GM12878 (cell line): ENCODE data around the gene NCBP1. TPM values are rescaled to one million over a fixed set of nuclear protein-coding genes. Genes with fewer than 3 reads are reported as not detected.

Experiments used
- ATAC-seq: fragments of 200-7000 bp; cut with Tn5 transposase; 3 replicates; pipeline ENCODE4 v1.9.1; 2020; ENCODE audit warnings: mild to moderate bottlenecking, moderate library complexity
- BruUV-seq: library from RNA; stranded (reverse); fragments of 400-500 nt; replicated peaks from 2 replicates; lab custom pipeline; 2021; lab: Mats Ljungman, UMichigan
- CTCF ChIA-PET: fragments of 300-600 bp; sonication (Branson Sonifier 250); formaldehyde crosslinking; extraction: SDS; loops from one replicate; lab custom pipeline; 2021; ENCODE audit warnings: inconsistent platforms; lab: Yijun Ruan, JAX
- POLR2A ChIA-PET: fragments of 350-600 bp; formaldehyde crosslinking; extraction: SDS; loops from one replicate; lab custom pipeline; 2021; ENCODE audit warnings: inconsistent platforms; lab: Charles Lee
- RAD21 ChIA-PET: fragments of 300-600 bp; sonication (Branson Sonifier 250); formaldehyde crosslinking; loops from one replicate; lab custom pipeline; 2023; ENCODE audit warnings: antibody characterized with exemption; ENCODE audit not compliant: unreplicated experiment; lab: Charles Lee
- SMC1A ChIA-PET: fragments of 300-600 bp; sonication (Branson Sonifier 250); formaldehyde crosslinking; loops from one replicate; lab custom pipeline; 2023; ENCODE audit not compliant: unreplicated experiment, uncharacterized antibody; lab: Charles Lee
- DNase-seq: peaks from one replicate; pipeline ENCODE4 v3.0.0-alpha.2; 2011; ENCODE audit warnings: low read depth, low spot score
- FAIRE-seq: peaks from 3 replicates; lab custom pipeline; 2011; peaks lifted over from hg19 to GRCh38; lab: Jason Lieb, UNC
- H2AFZ ChIP-seq: 2 replicates; pipeline ENCODE4 v1.6.0; 2011; ENCODE audit warnings: low read depth, low read length, control low read depth; ENCODE audit not compliant: control insufficient read depth
- H3K27ac ChIP-seq: 2 replicates; pipeline ENCODE4 v1.5.1; 2011; ENCODE audit warnings: control low read depth; ENCODE audit not compliant: control insufficient read depth, insufficient read depth
- H3K27me3 ChIP-seq, 2 experiments: replicated peaks in 1 of 2; 2 replicates each; pipeline versions ENCODE4 v1.6.0 to v1.6.1; 2011; ENCODE audit warnings: low read length in 1 of 2; ENCODE audit not compliant: control insufficient read depth in 2 of 2, insufficient read depth in 2 of 2
- H3K36me3 ChIP-seq, 2 experiments: 2 replicates each; pipeline ENCODE4 v1.5.1; 2011; ENCODE audit warnings: low read length in 1 of 2; ENCODE audit not compliant: control insufficient read depth in 2 of 2, insufficient read depth in 2 of 2
- H3K4me1 ChIP-seq: 2 replicates; pipeline ENCODE4 v1.6.1; 2011; ENCODE audit warnings: mild to moderate bottlenecking, low read length, moderate library complexity, mixed read lengths; ENCODE audit not compliant: control insufficient read depth, insufficient read depth
- H3K4me2 ChIP-seq: 2 replicates; pipeline ENCODE4 v1.6.0; 2011; ENCODE audit warnings: control low read depth; ENCODE audit not compliant: control insufficient read depth, insufficient read depth
- H3K4me3 ChIP-seq: fragments of 200-600 bp; sonication (generic); 2 replicates; pipeline ENCODE4 v1.5.1; 2016
- H3K79me2 ChIP-seq: 2 replicates; pipeline ENCODE4 v1.6.0; 2011; ENCODE audit warnings: low read length; ENCODE audit not compliant: control insufficient read depth, insufficient read depth
- H3K9ac ChIP-seq: 2 replicates; pipeline ENCODE4 v1.8.0; 2011; ENCODE audit warnings: low read length, control low read depth, mixed read lengths; ENCODE audit not compliant: control insufficient read depth, insufficient read depth
- H3K9me3 ChIP-seq: replicated peaks from 3 replicates; pipeline ENCODE4 v1.5.1; 2011; ENCODE audit warnings: mild to moderate bottlenecking, low read length; ENCODE audit not compliant: control insufficient read depth, insufficient read depth
- H4K20me1 ChIP-seq: 2 replicates; pipeline ENCODE4 v1.6.0; 2011; ENCODE audit not compliant: control insufficient read depth, insufficient read depth
- ASH2L ChIP-seq: fragments of 300-600, 200-600 bp; sonication (generic); IDR thresholded peaks from 2 replicates; pipeline ENCODE4 v1.6.1; 2017; ENCODE audit warnings: low read depth, mild to moderate bottlenecking, borderline replicate concordance
- ATF7 ChIP-seq: fragments of 450-650 bp; IDR thresholded peaks from 2 replicates; pipeline ENCODE4 v1.6.1; 2016; ENCODE audit warnings: low read depth, mild to moderate bottlenecking
- EGR1 ChIP-seq, 2 experiments: IDR thresholded peaks; 1 replicate in 1 of 2; 2 replicates in 1 of 2; pipeline ENCODE4 v1.6.1; 2011 to 2012; ENCODE audit warnings: low read depth in 2 of 2, low read length in 2 of 2, borderline replicate concordance in 1 of 2, mild to moderate bottlenecking in 1 of 2, moderate library complexity in 1 of 2
- IKZF2 ChIP-seq, 2 experiments: fragments of 450-650 bp; IDR thresholded peaks; 2 replicates each; pipeline ENCODE4 v1.6.1; 2017; ENCODE audit warnings: mild to moderate bottlenecking in 2 of 2, moderate library complexity in 2 of 2
- MXI1 ChIP-seq: fragments of 150-350 bp; IDR thresholded peaks from 2 replicates; pipeline ENCODE4 v1.6.1; 2011; ENCODE audit warnings: low read depth, mild to moderate bottlenecking, inconsistent platforms, low read length, improper control_type of control experiment
- NR2F1 ChIP-seq: fragments of 450-650 bp; conservative IDR thresholded peaks from 2 replicates; pipeline ENCODE4 v1.6.1; 2017; ENCODE audit warnings: mild to moderate bottlenecking
- SUPT20H ChIP-seq: IDR thresholded peaks from 2 replicates; pipeline ENCODE4 v1.6.1; 2011; ENCODE audit warnings: low read depth, mild to moderate bottlenecking, low read length, moderate library complexity, borderline replicate concordance; ENCODE audit not compliant: control insufficient read depth
- TARDBP ChIP-seq: IDR thresholded peaks from 2 replicates; pipeline ENCODE4 v1.6.1; 2016; ENCODE audit warnings: borderline replicate concordance
- ZNF217 ChIP-seq: fragments of 450-650 bp; IDR thresholded peaks from 2 replicates; pipeline ENCODE4 v1.6.1; 2017; ENCODE audit warnings: antibody characterized with exemption, mild to moderate bottlenecking
- ZNF24 ChIP-seq: fragments of 450-650 bp; IDR thresholded peaks from 2 replicates; pipeline ENCODE4 v1.6.1; 2017; ENCODE audit warnings: antibody characterized with exemption, mild to moderate bottlenecking
- ZZZ3 ChIP-seq: IDR thresholded peaks from 2 replicates; pipeline ENCODE4 v1.6.1; 2011; ENCODE audit warnings: low read depth; ENCODE audit not compliant: control insufficient read depth, insufficient read length
- WGBS: methylation state at CpG from one replicate; pipeline ENCODE4 v1.1.6; 2016; ENCODE audit warnings: low lambda C conversion rate; ENCODE audit not compliant: insufficient replicate concordance, insufficient coverage; ENCODE audit errors: missing lambda C conversion rate; 5-methylcytosine and 5-hydroxymethylcytosine counted together
- in situ Hi-C: fragments of 300-500 bp; cut with MboI; formaldehyde crosslinking; loops from 9 replicates; pipeline ENCODE4 v1.14.3; 2018; ENCODE audit warnings: mixed read lengths
- intact Hi-C: fragments of 100-400 bp; cut with micrococcal nuclease; formaldehyde crosslinking; loops from one replicate; pipeline ENCODE4 v1.14.2; 2022; ENCODE audit not compliant: unreplicated experiment
- polyA plus RNA-seq, 11 experiments: library from polyadenylated mRNA; depleted of rRNA in 4 of 11; unstranded in 6 of 11; stranded (reverse) in 5 of 11; fragments of >200 nt; fragmentation: Nextera tagmentation in 4 of 11; fragmentation: Illumina TruSeq in 1 of 11; extraction: Ambion mirVana in 4 of 11; extraction: Trizol in 1 of 11; gene quantifications; 1 replicate in 1 of 11; 2 replicates in 10 of 11; pipeline versions ENCODE4 v1.2.1 to v1.2.3, GENCODE V29; 2011 to 2016; ENCODE audit warnings: inconsistent platforms in 2 of 11, missing spikeins in 2 of 11, low read depth in 1 of 11
- total RNA-seq, 4 experiments: library from RNA; depleted of rRNA in 3 of 4; stranded (reverse); fragments of >200 nt in 3 of 4; fragmentation: Illumina TruSeq in 1 of 4; extraction: Trizol in 1 of 4; gene quantifications; 2 replicates each; pipeline versions ENCODE4 v1.2.1 to v1.2.3, GENCODE V29; 2013 to 2021
- TF ChIP-seq, protein P1 (sequence below): IDR thresholded peaks from 2 replicates; pipeline ENCODE4 v1.6.1; 2011; ENCODE audit warnings: mild to moderate bottlenecking, low read depth, low read length, moderate library complexity; ENCODE audit not compliant: insufficient replicate concordance
- TF ChIP-seq, protein P2 (sequence below): fragments of 450-650 bp; conservative IDR thresholded peaks from 2 replicates; pipeline ENCODE4 v1.6.1; 2017; ENCODE audit warnings: mild to moderate bottlenecking, moderate library complexity
- TF ChIP-seq, protein P3 (sequence below): fragments of 150-350 bp; IDR thresholded peaks from 2 replicates; pipeline ENCODE4 v1.6.1; 2014; ENCODE audit warnings: mild to moderate bottlenecking, low read depth, low read length

NCBP1 gene
- total and polyA plus RNA-seq, 10 of the 15 experiments (the other 5 are each of a cell fraction or from before 2014, with no cell fraction given) = 14.7 to 70.9 (median 36.0) TPM

DNA sequence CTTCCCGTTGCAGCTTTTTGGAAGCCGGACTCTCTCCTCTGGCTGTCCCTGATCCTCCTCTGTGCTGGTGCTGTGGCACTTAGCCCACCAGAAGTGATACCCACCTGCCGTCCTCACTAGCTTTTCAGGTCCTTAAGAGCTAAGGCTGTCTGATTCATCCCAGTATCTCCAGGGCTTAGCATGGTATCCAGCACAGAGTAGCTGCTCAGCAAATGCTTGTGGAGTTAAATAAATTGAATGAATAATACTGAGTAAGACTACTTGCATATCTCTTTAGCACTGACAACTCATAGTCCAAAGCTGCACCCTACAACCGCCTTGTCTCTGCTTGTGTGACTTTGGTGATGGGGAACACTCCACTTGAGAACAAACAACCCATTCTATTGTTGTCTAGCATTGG is 71.2 kb downstream of the NCBP1 start (continued):
- TF ChIP-seq, protein P1, sequence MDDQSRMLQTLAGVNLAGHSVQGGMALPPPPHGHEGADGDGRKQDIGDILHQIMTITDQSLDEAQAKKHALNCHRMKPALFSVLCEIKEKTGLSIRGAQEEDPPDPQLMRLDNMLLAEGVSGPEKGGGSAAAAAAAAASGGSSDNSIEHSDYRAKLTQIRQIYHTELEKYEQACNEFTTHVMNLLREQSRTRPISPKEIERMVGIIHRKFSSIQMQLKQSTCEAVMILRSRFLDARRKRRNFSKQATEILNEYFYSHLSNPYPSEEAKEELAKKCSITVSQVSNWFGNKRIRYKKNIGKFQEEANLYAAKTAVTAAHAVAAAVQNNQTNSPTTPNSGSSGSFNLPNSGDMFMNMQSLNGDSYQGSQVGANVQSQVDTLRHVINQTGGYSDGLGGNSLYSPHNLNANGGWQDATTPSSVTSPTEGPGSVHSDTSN = no peak
- TF ChIP-seq ATF7 (no peak), SUPT20H (no peak), ZZZ3 (no peak), MXI1 (no peak), ASH2L (no peak)
- TF ChIP-seq, protein P2, sequence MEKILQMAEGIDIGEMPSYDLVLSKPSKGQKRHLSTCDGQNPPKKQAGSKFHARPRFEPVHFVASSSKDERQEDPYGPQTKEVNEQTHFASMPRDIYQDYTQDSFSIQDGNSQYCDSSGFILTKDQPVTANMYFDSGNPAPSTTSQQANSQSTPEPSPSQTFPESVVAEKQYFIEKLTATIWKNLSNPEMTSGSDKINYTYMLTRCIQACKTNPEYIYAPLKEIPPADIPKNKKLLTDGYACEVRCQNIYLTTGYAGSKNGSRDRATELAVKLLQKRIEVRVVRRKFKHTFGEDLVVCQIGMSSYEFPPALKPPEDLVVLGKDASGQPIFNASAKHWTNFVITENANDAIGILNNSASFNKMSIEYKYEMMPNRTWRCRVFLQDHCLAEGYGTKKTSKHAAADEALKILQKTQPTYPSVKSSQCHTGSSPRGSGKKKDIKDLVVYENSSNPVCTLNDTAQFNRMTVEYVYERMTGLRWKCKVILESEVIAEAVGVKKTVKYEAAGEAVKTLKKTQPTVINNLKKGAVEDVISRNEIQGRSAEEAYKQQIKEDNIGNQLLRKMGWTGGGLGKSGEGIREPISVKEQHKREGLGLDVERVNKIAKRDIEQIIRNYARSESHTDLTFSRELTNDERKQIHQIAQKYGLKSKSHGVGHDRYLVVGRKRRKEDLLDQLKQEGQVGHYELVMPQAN = no peak

GRCh38 chr9:97705354-97705950 is 71.8 kb downstream of the NCBP1 start:
- DNase-seq = no peak
- ATAC-seq = peak; percentile 37
- SMC1A ChIA-PET = interaction anchor here (1.0 to 2.3 kb wide), 5 partner anchors 9 to 195 kb away, joined by 3 to 9 read pairs (median 4); no protein-coding TSS in a partner anchor
- TF ChIP-seq ZNF24 = no peak
- peak; percentile 59; the same call in 1 of the 2 replicates for TF ChIP-seq NR2F1
- TF ChIP-seq, protein P3, sequence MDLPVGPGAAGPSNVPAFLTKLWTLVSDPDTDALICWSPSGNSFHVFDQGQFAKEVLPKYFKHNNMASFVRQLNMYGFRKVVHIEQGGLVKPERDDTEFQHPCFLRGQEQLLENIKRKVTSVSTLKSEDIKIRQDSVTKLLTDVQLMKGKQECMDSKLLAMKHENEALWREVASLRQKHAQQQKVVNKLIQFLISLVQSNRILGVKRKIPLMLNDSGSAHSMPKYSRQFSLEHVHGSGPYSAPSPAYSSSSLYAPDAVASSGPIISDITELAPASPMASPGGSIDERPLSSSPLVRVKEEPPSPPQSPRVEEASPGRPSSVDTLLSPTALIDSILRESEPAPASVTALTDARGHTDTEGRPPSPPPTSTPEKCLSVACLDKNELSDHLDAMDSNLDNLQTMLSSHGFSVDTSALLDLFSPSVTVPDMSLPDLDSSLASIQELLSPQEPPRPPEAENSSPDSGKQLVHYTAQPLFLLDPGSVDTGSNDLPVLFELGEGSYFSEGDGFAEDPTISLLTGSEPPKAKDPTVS = no peak
- peak; percentile 33 to 36; a peak in 1 of 4 replicates for TF ChIP-seq IKZF2 (IDR thresholded peaks at IDR 0.05)
- TF ChIP-seq ZNF217 = no peak
- TF ChIP-seq EGR1 (IDR thresholded peaks at IDR 0.05; ENCODE audit: borderline replicate concordance in 1 of 2, low read depth in 2 of 2, low read length in 2 of 2) = no peak
- TF ChIP-seq TARDBP = no peak

More at GRCh38 chr9:97705354-97705950, 71.8 kb downstream of the NCBP1 start:
- BruUV-seq = no TSS peak
- in situ Hi-C loops = loop anchor here (5.0 kb wide), 1 partner anchor 197 kb away; no protein-coding TSS in a partner anchor
- intact Hi-C loops = no loop called here
- Histone ChIP-seq H4K20me1 (no peaks in the 10 kb centered on the region), H3K9me3 (no peaks in the 10 kb centered on the region), H3K4me2 (no peak overlapping the region), H2AFZ (no peak overlapping the region), H3K27me3 (peaks cover 1 to 2% of the 10 kb centered on the region in 2 experiments; a peak in 1 of 4 replicates), H3K36me3 (no peaks in the 10 kb centered on the region), H3K4me1 (peaks cover 5% of the 10 kb centered on the region; the same call in 1 of the 2 replicates), H3K4me3 (no peak overlapping the region), H3K79me2 (no peaks in the 10 kb centered on the region), H3K27ac (no peak overlapping the region), H3K9ac (no peak overlapping the region)
- WGBS = 2% methylated on average over 3 of the region's 3 CpGs
- no peak for FAIRE-seq
- ChIA-PET CTCF (interaction anchor here (0.6 to 3.3 kb wide), 10 partner anchors 9 to 237 kb away, joined by 3 to 50 read pairs (median 4); partner anchors contain the start of genes TRMO and XPA), RAD21 (interaction anchor here (0.6 to 1.3 kb wide), 5 partner anchors 31 to 292 kb away, joined by 3 read pairs; partner anchors contain the start of gene TRMO), POLR2A (interaction anchor here (1.1 to 1.5 kb wide), 5 partner anchors 9 to 217 kb away, joined by 3 to 4 read pairs (median 3); partner anchors contain the start of genes NCBP1, TRMO and TSTD2)
